KMS-11 (cell line): Measurements from ENCODE around the gene AP5Z1.

Source experiments
- H2AFZ ChIP-seq: fragments of 200-600 bp; sonication (generic); 2 replicates; pipeline ENCODE4 v1.6.1; 2016; ENCODE audit warnings: antibody characterized with exemption, mixed run types, low read depth
- H3K27ac ChIP-seq: fragments of 200-600 bp; sonication (generic); 2 replicates; pipeline ENCODE4 v1.6.1; 2016; ENCODE audit warnings: mild to moderate bottlenecking, mixed run types
- H3K27me3 ChIP-seq: fragments of 200-600 bp; sonication (generic); 2 replicates; pipeline ENCODE4 v1.6.1; 2017; ENCODE audit warnings: mild to moderate bottlenecking, low read depth, mixed run types, moderate library complexity; ENCODE audit not compliant: insufficient read depth
- H3K36me3 ChIP-seq: fragments of 200-600 bp; sonication (generic); 2 replicates; pipeline ENCODE4 v1.6.1; 2017; ENCODE audit warnings: mild to moderate bottlenecking, mixed run types; ENCODE audit not compliant: insufficient read depth
- H3K4me1 ChIP-seq: fragments of 200-600 bp; sonication (generic); 2 replicates; pipeline ENCODE4 v1.6.1; 2016; ENCODE audit warnings: mild to moderate bottlenecking, low read depth, mixed run types; ENCODE audit not compliant: poor library complexity, severe bottlenecking
- H3K4me2 ChIP-seq: fragments of 200-600 bp; sonication (generic); 2 replicates; pipeline ENCODE4 v1.7.0; 2016; ENCODE audit warnings: mild to moderate bottlenecking, mixed run types
- H3K4me3 ChIP-seq: fragments of 200-600 bp; sonication (generic); IDR thresholded peaks from 2 replicates; pipeline ENCODE4 v1.6.1; 2017; ENCODE audit warnings: low read depth, low read length, mixed read lengths; ENCODE audit not compliant: insufficient read depth
- H3K79me2 ChIP-seq: fragments of 200-600 bp; sonication (generic); 2 replicates; pipeline ENCODE4 v1.6.1; 2016; ENCODE audit warnings: low read depth, mixed run types; ENCODE audit not compliant: insufficient read depth
- H3K9ac ChIP-seq: fragments of 200-600 bp; sonication (generic); 2 replicates; pipeline ENCODE4 v1.6.1; 2016; ENCODE audit warnings: mild to moderate bottlenecking, mixed run types
- H4K20me1 ChIP-seq: fragments of 200-600 bp; sonication (generic); 2 replicates; pipeline ENCODE4 v1.6.1; 2016; ENCODE audit warnings: mild to moderate bottlenecking, mixed run types; ENCODE audit not compliant: insufficient read depth
- TF ChIP-seq, protein P1 (sequence below): fragments of 200-600 bp; sonication (generic); conservative IDR thresholded peaks from 2 replicates; pipeline ENCODE4 v1.6.1; 2017; ENCODE audit warnings: low read depth, mild to moderate bottlenecking, antibody characterized with exemption, low read length, moderate library complexity, mixed read lengths

Gene AP5Z1

DNA sequence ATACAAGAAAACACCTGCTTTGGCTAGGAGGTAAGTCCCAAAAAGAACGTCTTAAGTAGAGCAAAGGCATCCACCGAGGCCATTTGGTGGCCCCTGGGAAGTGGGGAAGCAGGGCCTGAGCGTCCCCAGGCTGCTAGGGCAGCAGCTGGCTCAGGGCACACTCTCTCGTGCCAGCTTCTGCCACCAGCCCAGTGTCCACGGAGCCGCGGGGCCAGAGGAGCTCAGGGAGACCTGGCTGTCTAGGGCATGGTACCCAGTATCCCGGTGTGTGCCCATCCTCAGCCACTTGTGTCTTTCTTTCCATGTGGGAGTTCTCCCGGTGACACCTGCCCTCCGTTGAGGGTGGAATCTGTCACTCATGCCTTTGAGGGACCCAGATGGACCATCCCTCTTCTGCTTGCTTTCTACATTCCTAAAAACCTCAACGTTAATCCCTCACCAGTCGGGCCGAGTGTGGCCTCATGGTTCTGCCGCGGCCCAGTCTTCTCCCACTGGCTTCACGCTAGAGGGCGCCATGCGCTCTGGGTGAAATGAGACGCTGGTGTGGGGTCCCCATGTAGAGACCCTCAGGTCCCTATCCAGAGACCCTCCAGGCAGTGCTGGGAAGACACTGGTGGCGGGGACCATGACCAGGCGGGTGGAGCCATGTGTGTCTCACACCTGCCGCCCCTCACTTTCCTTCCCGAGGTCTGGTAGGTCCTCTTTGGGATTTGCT lies 9.5 kb upstream of the AP5Z1 start:
- no peak overlapping the region for H3K4me2 ChIP-seq
- H3K27ac ChIP-seq: no peak overlapping the region
- H2AFZ ChIP-seq: no peak overlapping the region
- no peaks in the 10 kb centered on the region for H3K4me1 ChIP-seq
- H3K4me3 ChIP-seq: no peak overlapping the region
- H3K36me3 ChIP-seq: peaks cover 5% of the 10 kb centered on the region; the same call in 1 of the 2 replicates
- no peak overlapping the region for H3K9ac ChIP-seq
- TF ChIP-seq, protein P1, sequence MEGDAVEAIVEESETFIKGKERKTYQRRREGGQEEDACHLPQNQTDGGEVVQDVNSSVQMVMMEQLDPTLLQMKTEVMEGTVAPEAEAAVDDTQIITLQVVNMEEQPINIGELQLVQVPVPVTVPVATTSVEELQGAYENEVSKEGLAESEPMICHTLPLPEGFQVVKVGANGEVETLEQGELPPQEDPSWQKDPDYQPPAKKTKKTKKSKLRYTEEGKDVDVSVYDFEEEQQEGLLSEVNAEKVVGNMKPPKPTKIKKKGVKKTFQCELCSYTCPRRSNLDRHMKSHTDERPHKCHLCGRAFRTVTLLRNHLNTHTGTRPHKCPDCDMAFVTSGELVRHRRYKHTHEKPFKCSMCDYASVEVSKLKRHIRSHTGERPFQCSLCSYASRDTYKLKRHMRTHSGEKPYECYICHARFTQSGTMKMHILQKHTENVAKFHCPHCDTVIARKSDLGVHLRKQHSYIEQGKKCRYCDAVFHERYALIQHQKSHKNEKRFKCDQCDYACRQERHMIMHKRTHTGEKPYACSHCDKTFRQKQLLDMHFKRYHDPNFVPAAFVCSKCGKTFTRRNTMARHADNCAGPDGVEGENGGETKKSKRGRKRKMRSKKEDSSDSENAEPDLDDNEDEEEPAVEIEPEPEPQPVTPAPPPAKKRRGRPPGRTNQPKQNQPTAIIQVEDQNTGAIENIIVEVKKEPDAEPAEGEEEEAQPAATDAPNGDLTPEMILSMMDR: no peak
- H3K27me3 ChIP-seq: no peaks in the 10 kb centered on the region
- no peaks in the 10 kb centered on the region for H4K20me1 ChIP-seq
- no peaks in the 10 kb centered on the region for H3K79me2 ChIP-seq

DNA sequence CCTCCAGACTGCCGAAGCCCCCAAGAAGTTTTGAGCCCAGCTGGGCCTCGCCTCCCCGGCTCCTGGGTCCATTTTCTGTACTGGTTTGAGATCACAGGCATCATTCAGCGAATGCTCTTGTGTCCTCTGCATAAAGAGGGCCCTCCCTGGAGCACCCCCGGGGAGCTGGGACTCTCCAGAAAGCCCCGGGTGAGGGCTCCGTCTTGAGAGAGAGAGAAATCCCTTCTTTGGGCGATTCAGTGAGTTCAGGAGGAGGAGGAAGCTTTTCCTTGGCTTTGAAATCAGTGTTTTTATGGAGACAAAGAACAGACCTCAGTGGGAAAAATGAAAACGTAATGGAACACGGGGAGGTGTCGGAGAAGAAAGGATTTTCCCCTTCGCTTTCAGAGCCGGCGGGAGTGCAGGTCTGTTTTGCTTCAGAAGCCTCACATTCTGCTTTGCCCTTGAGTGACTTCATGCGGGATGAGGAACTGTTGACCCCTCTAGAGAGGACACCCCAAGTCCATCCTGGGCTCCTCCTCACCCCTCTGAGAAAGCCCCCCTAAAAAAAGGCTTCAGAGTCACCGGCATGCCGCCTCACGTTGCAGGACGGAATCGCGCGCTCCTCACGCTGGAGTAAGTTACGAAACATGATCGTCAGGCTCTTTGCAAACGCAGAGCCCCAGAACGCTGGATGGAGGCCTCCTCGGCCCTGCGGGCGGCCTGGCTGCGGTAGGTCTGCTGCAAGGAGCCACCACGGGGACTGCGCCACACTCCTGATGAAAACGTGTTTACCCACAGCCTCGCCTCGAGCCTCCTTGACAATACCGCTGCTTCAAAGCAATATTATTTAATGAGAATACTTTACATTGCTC lies 8.5 kb upstream of the AP5Z1 start:
- H3K27ac ChIP-seq: no peak overlapping the region
- H3K4me2 ChIP-seq: no peak overlapping the region
- H3K4me3 ChIP-seq: no peak overlapping the region
- no peaks in the 10 kb centered on the region for H3K27me3 ChIP-seq
- no peaks in the 10 kb centered on the region for H4K20me1 ChIP-seq
- TF ChIP-seq, protein P1: no peak
- H3K4me1 ChIP-seq: no peaks in the 10 kb centered on the region
- peaks cover 5% of the 10 kb centered on the region; the same call in 1 of the 2 replicates for H3K36me3 ChIP-seq
- no peaks in the 10 kb centered on the region for H3K79me2 ChIP-seq
- no peak overlapping the region for H2AFZ ChIP-seq
- no peak overlapping the region for H3K9ac ChIP-seq

DNA sequence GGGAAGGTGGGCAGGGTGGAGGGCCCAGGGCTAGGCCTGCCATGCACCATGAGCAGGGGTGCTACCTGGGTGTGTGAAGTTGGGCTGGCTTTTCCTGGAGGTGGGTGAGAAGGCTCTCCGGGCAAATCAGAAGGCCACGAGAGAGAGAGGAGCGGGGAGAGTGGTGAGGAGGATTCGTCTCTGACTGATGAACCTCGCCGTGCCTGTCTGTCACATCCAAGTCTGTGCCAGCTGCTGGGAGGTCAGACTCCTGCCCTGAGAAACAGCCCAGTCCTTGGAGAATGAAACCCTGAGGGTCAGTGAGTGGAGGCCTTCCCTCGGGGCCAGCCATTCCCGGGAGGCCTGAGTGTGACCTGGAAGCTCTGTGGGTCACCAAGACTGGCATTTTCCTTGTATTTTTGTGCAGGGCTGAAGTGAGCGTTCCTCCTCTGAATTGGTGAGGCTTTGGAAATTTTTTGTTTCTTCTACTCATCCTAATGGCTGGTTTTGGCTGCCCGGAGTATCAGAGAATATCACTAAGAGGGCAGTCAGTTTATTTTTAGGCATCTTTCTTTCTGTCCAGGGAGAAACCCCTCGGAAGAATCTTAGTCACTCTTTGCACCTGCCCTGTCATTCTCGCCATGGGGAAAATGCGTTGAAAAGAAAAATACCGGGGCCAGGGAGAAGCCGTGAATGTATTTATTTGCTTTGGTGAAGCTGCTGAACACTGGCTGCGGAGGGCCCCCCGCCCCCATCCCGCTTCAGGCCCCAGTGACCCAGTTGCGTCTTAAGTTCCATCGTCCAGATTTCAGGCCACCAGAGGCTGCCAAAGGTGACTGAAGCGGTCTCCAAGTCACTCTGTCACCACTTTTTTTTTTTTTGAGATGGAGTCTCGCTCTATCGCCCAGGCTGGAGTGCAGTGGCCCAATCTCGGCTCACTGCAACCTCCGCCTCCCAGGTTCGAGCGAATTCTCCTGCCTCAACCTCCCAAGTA lies 6.5 kb upstream of the AP5Z1 start:
- Histone ChIP-seq H3K4me2 (no peak overlapping the region), H3K9ac (no peak overlapping the region), H4K20me1 (no peaks in the 10 kb centered on the region), H3K4me1 (no peaks in the 10 kb centered on the region), H3K79me2 (no peaks in the 10 kb centered on the region), H3K36me3 (no peaks in the 10 kb centered on the region), H3K27ac (no peak overlapping the region), H2AFZ (no peak overlapping the region), H3K4me3 (no peak overlapping the region), H3K27me3 (no peaks in the 10 kb centered on the region)
- TF ChIP-seq, protein P1: no peak

DNA sequence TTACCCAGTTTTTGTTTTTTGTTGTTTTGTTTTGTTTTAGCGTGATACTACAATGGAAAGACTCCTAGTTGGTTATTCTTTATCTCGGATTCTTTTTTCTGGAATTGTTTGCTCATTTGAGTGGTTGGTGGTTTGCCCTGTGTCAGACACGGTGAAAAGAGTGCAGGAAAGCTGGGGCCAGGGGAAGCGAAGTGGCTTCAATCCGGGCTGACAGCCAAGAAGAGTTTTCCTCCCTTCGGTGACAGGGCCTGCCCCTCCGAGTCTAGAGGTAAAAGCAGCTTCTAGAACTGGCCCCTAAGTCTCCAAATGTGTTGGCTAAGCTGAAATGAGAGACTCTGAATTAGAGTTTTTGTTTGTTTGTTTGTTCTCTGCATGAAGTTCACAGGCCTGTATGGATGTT lies 5.7 kb upstream of the AP5Z1 start:
- no peaks in the 10 kb centered on the region for H4K20me1 ChIP-seq
- H3K4me3 ChIP-seq: no peak overlapping the region
- no peaks in the 10 kb centered on the region for H3K79me2 ChIP-seq
- H2AFZ ChIP-seq: no peak overlapping the region
- no peaks in the 10 kb centered on the region for H3K27me3 ChIP-seq
- H3K4me2 ChIP-seq: no peak overlapping the region
- TF ChIP-seq, protein P1: no peak
- peaks cover 7% of the 10 kb centered on the region for H3K4me1 ChIP-seq
- no peak overlapping the region for H3K27ac ChIP-seq
- H3K36me3 ChIP-seq: no peaks in the 10 kb centered on the region
- H3K9ac ChIP-seq: no peak overlapping the region
